ENCODE results near the gene RAPGEF5.

GRCh38 chr7:22255834-22256233, 101.1 kb downstream of the RAPGEF5 start:
- no peak for TF ChIP-seq CTCF (IDR thresholded peaks at IDR 0.05)
- no peak for TF ChIP-seq POLR2A (IDR thresholded peaks at IDR 0.05)
